Ishikawa (cell line): ENCODE measurements around the gene NUDT9.

Source experiments
- CEBPB ChIP-seq: IDR thresholded peaks from 2 replicates; pipeline ENCODE4 v1.6.1; 2012
- CREB1 ChIP-seq: IDR thresholded peaks from 2 replicates; pipeline ENCODE4 v1.6.1; 2012; ENCODE audit warnings: low read depth
- EGR1 ChIP-seq: IDR thresholded peaks from 2 replicates; pipeline ENCODE4 v1.6.1; 2012
- EP300 ChIP-seq: IDR thresholded peaks from 2 replicates; pipeline ENCODE4 v1.6.1; 2012; ENCODE audit warnings: borderline replicate concordance
- FOXM1 ChIP-seq: IDR thresholded peaks from 2 replicates; pipeline ENCODE4 v1.6.1; 2012; ENCODE audit warnings: low read depth, borderline replicate concordance
- NFIC ChIP-seq: IDR thresholded peaks from 2 replicates; pipeline ENCODE4 v1.6.1; 2012
- RAD21 ChIP-seq: IDR thresholded peaks from 2 replicates; pipeline ENCODE4 v1.6.1; 2012; ENCODE audit warnings: low read depth
- REST ChIP-seq: IDR thresholded peaks from 2 replicates; pipeline ENCODE4 v1.6.1; 2012; ENCODE audit warnings: low read depth, mild to moderate bottlenecking
- TAF1 ChIP-seq: IDR thresholded peaks from 2 replicates; pipeline ENCODE4 v1.6.1; 2012; ENCODE audit warnings: low read depth, mild to moderate bottlenecking
- TCF12 ChIP-seq: IDR thresholded peaks from 2 replicates; pipeline ENCODE4 v1.6.1; 2012; ENCODE audit warnings: low read depth
- TEAD4 ChIP-seq: IDR thresholded peaks from 2 replicates; pipeline ENCODE4 v1.6.1; 2012
- YY1 ChIP-seq: IDR thresholded peaks from 2 replicates; pipeline ENCODE4 v1.6.1; 2012; ENCODE audit warnings: low read depth
- ZBTB7A ChIP-seq: IDR thresholded peaks from 2 replicates; pipeline ENCODE4 v1.6.1; 2012; ENCODE audit warnings: low read depth
- TF ChIP-seq, protein P1 (sequence below): IDR thresholded peaks from 2 replicates; pipeline ENCODE4 v1.6.1; 2012
- TF ChIP-seq, protein P2 (sequence below): IDR thresholded peaks from 2 replicates; pipeline ENCODE4 v1.6.1; 2012

The NUDT9 gene

DNA sequence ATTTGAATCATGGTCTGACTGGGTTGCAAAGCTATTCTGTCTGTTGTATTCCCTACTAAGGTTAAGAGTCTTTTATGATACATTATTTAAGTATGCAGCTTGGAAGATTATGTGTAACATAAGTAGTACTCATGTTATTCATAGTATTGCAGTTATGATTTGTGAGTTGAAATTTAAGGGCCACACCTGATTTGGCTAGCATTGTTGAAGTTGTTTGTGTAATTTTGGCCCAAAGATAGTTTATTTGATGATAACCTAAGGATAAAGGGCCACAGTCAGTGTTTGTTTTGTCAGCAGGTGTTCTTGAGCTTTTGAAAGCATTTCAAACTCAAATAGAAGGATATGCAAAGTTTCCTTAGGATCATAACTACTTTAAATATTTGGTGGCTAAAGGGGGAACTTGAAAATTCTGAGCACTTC lies 38.9 kb downstream of the NUDT9 start:
- no peak for TF ChIP-seq REST
- TF ChIP-seq EP300, result no peak
- no peak for TF ChIP-seq YY1
- no peak for TF ChIP-seq FOXM1
- TF ChIP-seq TCF12, result no peak
- TF ChIP-seq, protein P1, sequence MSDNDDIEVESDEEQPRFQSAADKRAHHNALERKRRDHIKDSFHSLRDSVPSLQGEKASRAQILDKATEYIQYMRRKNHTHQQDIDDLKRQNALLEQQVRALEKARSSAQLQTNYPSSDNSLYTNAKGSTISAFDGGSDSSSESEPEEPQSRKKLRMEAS, result no peak
- no peak for TF ChIP-seq CREB1
- no peak for TF ChIP-seq RAD21
- TF ChIP-seq, protein P2, sequence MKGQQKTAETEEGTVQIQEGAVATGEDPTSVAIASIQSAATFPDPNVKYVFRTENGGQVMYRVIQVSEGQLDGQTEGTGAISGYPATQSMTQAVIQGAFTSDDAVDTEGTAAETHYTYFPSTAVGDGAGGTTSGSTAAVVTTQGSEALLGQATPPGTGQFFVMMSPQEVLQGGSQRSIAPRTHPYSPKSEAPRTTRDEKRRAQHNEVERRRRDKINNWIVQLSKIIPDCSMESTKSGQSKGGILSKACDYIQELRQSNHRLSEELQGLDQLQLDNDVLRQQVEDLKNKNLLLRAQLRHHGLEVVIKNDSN, result no peak
- no peak for TF ChIP-seq TAF1
- no peak for TF ChIP-seq NFIC
- TF ChIP-seq EGR1, result no peak
- TF ChIP-seq TEAD4, result no peak
- TF ChIP-seq ZBTB7A, result no peak
- no peak for TF ChIP-seq CEBPB

GRCh38 chr4:87462102-87462501 lies 39.7 kb downstream of the NUDT9 start:
- TF ChIP-seq TAF1 (no peak), TEAD4 (no peak), ZBTB7A (no peak), FOXM1 (no peak), CEBPB (no peak), CREB1 (no peak)
- TF ChIP-seq, protein P1, result no peak
- TF ChIP-seq, protein P2, result no peak

DNA sequence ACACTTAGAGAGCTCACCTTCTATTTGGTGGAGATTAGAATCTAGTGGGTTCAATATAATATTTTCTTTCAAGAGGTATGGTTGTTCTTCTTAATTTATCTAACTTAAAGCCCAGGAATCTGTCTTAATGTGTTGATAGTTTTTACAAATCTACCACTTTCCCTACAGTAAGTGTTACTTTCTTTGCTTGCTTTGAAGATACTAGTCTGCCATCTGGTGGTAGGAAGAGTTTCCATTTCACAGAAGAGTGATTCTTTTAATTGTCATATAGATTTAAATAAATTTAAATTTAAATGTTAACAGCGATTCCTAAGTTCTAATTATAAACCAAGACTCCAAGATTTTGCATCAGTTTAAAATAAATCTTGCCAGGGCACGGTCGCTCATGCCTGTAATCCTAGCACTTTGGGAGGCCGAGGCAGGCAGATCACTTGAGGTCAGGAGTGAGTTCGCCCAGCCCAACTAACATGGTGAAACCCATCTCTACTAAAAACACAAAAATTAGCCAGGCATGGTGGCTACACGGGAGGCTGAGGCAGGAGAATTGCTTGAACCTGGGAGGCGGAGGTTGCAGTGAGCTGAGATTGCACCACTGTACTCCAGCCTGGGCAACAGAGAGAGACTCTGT lies 43.5 kb downstream of the NUDT9 start:
- no peak for TF ChIP-seq NFIC
- TF ChIP-seq EGR1, result no peak
- TF ChIP-seq, protein P2, result no peak
- no peak for TF ChIP-seq TEAD4
- no peak for TF ChIP-seq EP300
- peak; percentile 70 for TF ChIP-seq RAD21

- TF ChIP-seq YY1 (no peak), FOXM1 (no peak), EP300 (no peak), REST (no peak), TEAD4 (no peak), TCF12 (no peak), CEBPB (no peak), ZBTB7A (no peak), CREB1 (no peak), RAD21 (no peak)
- TF ChIP-seq, protein P2, result no peak
Observed at GRCh38 chr4:87469390-87469789, 47.0 kb downstream of the NUDT9 start.

- no peak for TF ChIP-seq TCF12
- no peak for TF ChIP-seq TEAD4
- TF ChIP-seq REST, result no peak
- TF ChIP-seq NFIC, result no peak
- TF ChIP-seq FOXM1, result no peak
- TF ChIP-seq TAF1, result no peak
- no peak for TF ChIP-seq CREB1
- no peak for TF ChIP-seq EP300
- TF ChIP-seq YY1, result no peak
- TF ChIP-seq EGR1, result no peak
- no peak for TF ChIP-seq RAD21
- TF ChIP-seq CEBPB, result no peak
Observed at GRCh38 chr4:87476934-87477333, 54.6 kb downstream of the NUDT9 start.
